Right lobe of liver (tissue), 6 donors: ENCODE measurements around the gene SPAG5. TPM values are rescaled to one million over a fixed set of nuclear protein-coding genes. Genes with fewer than 3 reads are reported as not detected.
A peak's percentile ranks its signal among the peaks of the same experiment; 100 is the strongest.
"Not testable (repeated sequence)": the region's sequence is repeated elsewhere in the genome, so short reads cannot be mapped to it uniquely, and the experiment has no call there.

Source experiments
- ATAC-seq, 4 donors: fragments of 200-7000 bp; cut with Tn5 transposase; one replicate each; pipeline ENCODE4 v1.9.1; 2020; ENCODE audit warnings: mild to moderate bottlenecking in 4 of 4, moderate library complexity in 4 of 4
- DNase-seq, 3 donors: peaks; one replicate each; pipeline ENCODE4 v3.0.0-alpha.2; 2020
- H3K27ac ChIP-seq, 3 donors: fragments of 200-600 bp; one replicate each; pipeline ENCODE4 v1.8.0; 2022
- H3K27me3 ChIP-seq, 2 donors: fragments of 200-600 bp; one replicate each; pipeline ENCODE4 v1.8.0; 2022
- H3K36me3 ChIP-seq, 4 donors: fragments of 200-600 bp; sonication (generic) in 1 of 4; one replicate each; pipeline versions ENCODE4 v1.5.1 to v1.8.0; 2017 to 2022; ENCODE audit warnings: control low read depth in 1 of 4
- H3K4me1 ChIP-seq, 4 donors: fragments of 200-600 bp; sonication (generic) in 1 of 4; one replicate each; pipeline versions ENCODE4 v1.5.1 to v1.8.0; 2017 to 2022; ENCODE audit warnings: control low read depth in 1 of 4
- H3K4me3 ChIP-seq, 3 donors: fragments of 200-600 bp; one replicate each; pipeline ENCODE4 v1.8.0; 2022
- H3K9me3 ChIP-seq, 4 donors: fragments of 200-600 bp; sonication (generic) in 1 of 4; one replicate each; pipeline versions ENCODE4 v1.5.1 to v1.8.0; 2017 to 2022; ENCODE audit warnings: control low read depth in 1 of 4
- POLR2A ChIP-seq: fragments of 450-650 bp; IDR thresholded peaks from one replicate; pipeline ENCODE4 v1.6.1; 2017; ENCODE audit warnings: antibody characterized with exemption, mild to moderate bottlenecking
- WGBS: methylation state at CpG from one replicate; pipeline ENCODE4 v1.1.6; 2018; ENCODE audit warnings: low coverage, low lambda C conversion rate; ENCODE audit not compliant: insufficient coverage; ENCODE audit errors: missing lambda C conversion rate; 5-methylcytosine and 5-hydroxymethylcytosine counted together
- intact Hi-C, 2 donors: fragments of 100-400 bp; cut with DNase I; formaldehyde crosslinking; loops; one replicate each; pipeline versions ENCODE4 v1.11.2 to v1.14.1; 2022
- total RNA-seq, 6 experiments: library from RNA; depleted of rRNA in 2 of 6; stranded (reverse); fragments of >200 nt in 2 of 6; fragmentation: NEBNext Ultra II Directional in 3 of 6; extraction: Animal tissue kit (Norgen Biotek cat#: 25700) in 3 of 6; gene quantifications; one replicate each; pipeline versions ENCODE4 v1.1.0 to v1.2.4, GENCODE V29; 2016 to 2023
- TF ChIP-seq, protein P1 (sequence below), 4 donors: fragments of 200-600 bp in 3 of 4; fragments of 450-650 bp in 1 of 4; IDR thresholded peaks; one replicate each; pipeline versions ENCODE4 v1.5.1 to v1.8.0; 2016 to 2022; ENCODE audit warnings: antibody characterized with exemption in 4 of 4, mild to moderate bottlenecking in 2 of 4
- donor health status: DM: no; HTN: yes; CAD: no.
- donor health status: DM: no; HTN: no; CAD: no.
- donor health status: DM: no; HTN: no; CAD: no.
- donor health status: DM: no; HTN: yes; CAD: no.
- donor health status: DM: no; HTN: yes; CAD: no.

SPAG5 gene
- total RNA-seq, 6 experiments from 2014 or later = 8.4 to 14.1 (median 11.3) TPM

DNA sequence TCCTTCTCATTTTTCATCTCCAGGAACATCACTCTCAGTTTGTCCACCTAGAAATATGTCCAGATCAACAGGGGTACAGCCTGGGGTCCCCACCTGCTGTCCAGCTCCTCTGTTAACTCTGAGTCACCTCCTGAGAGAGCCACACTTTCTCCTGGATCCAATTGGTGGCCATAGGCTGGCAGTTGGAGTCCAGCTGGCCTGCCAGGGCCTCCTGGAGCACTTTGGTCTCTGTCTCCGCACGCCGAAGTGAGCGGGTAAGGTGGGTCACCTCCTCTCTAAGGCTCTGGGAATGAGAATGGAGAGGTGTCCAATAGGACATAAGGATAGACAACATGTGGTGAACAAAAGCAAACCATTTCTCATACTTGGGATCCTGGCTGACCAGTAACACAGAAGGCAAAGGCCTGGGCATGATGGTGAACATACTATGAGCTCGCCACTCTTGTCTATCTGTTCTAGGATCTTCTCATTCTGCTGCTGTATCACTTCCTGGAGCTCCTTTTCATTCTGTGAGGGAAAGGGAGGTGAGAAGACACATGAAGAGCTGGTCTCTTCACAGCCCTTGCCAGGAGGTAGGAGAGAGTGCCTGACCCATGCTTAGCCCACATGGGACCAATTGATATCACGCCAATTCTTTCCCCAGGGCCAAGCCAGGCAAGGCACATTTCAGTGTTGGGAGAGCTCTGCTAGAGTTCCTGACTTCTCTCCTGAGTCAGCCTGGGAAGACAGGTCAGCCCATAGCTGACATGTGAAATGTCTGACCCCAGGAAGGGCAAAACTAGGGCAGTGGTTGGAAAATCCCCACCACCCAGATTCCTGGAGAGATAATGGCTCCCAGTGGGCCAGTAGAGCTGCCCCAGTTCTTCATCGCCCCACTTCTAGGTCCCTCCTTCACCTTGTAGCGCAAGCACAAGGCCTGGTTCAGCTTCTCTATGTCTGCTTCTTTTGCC, 20.3 kb downstream of the SPAG5 start:
- WGBS = 95% methylated on average over 7 of the region's 8 CpGs
- DNase-seq (no peak), ATAC-seq (no peak)
- H3K27me3 ChIP-seq = no peaks in the 10 kb centered on the region
- H3K27ac ChIP-seq = peak overlapping the region in 1 of 3 donors; percentile 77
- no peak overlapping the region for H3K4me3 ChIP-seq
- TF ChIP-seq, protein P1, sequence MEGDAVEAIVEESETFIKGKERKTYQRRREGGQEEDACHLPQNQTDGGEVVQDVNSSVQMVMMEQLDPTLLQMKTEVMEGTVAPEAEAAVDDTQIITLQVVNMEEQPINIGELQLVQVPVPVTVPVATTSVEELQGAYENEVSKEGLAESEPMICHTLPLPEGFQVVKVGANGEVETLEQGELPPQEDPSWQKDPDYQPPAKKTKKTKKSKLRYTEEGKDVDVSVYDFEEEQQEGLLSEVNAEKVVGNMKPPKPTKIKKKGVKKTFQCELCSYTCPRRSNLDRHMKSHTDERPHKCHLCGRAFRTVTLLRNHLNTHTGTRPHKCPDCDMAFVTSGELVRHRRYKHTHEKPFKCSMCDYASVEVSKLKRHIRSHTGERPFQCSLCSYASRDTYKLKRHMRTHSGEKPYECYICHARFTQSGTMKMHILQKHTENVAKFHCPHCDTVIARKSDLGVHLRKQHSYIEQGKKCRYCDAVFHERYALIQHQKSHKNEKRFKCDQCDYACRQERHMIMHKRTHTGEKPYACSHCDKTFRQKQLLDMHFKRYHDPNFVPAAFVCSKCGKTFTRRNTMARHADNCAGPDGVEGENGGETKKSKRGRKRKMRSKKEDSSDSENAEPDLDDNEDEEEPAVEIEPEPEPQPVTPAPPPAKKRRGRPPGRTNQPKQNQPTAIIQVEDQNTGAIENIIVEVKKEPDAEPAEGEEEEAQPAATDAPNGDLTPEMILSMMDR (IDR thresholded peaks at IDR 0.05) = no peak
- no peak for TF ChIP-seq POLR2A
- H3K9me3 ChIP-seq = no peaks in the 10 kb centered on the region
- intact Hi-C loops = no loop called here
- H3K4me1 ChIP-seq = peaks cover 0 to 20% (median 6%) of the 10 kb centered on the region in 4 donors
- peaks cover 0 to 24% (median 0%) of the 10 kb centered on the region in 4 donors for H3K36me3 ChIP-seq

DNA sequence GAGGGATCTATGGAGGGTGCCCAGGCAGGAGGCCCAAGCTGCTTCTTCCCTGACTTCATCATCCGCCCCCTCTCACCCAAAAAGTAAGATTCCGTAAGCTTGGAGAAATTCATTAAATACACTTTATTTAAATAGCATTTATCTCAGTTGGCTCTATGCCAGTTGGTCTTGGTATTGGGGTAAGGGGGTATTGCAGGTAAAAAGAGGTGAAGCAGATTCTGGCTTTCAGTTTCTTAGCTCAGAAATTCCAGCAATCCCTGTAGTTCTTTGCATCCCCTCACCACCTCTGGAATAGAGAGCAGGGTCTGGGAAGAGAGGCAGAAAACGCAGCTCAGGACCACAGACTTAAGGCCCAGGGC, 21.4 kb downstream of the SPAG5 start:
- Histone ChIP-seq H3K36me3 (peaks cover 0 to 17% (median 0%) of the 10 kb centered on the region in 4 donors), H3K27me3 (no peaks in the 10 kb centered on the region), H3K9me3 (no peaks in the 10 kb centered on the region), H3K4me1 (peaks cover 0 to 22% (median 7%) of the 10 kb centered on the region in 4 donors), H3K27ac (peak overlapping the region; percentile 64 to 77 (median 69)), H3K4me3 (no peak overlapping the region)
- intact Hi-C loops = no loop called here
- no peak for ATAC-seq
- WGBS = 80% methylated on average over 3 of the region's 3 CpGs
- TF ChIP-seq, protein P1 (IDR thresholded peaks at IDR 0.05) = no peak
- no peak for DNase-seq

DNA sequence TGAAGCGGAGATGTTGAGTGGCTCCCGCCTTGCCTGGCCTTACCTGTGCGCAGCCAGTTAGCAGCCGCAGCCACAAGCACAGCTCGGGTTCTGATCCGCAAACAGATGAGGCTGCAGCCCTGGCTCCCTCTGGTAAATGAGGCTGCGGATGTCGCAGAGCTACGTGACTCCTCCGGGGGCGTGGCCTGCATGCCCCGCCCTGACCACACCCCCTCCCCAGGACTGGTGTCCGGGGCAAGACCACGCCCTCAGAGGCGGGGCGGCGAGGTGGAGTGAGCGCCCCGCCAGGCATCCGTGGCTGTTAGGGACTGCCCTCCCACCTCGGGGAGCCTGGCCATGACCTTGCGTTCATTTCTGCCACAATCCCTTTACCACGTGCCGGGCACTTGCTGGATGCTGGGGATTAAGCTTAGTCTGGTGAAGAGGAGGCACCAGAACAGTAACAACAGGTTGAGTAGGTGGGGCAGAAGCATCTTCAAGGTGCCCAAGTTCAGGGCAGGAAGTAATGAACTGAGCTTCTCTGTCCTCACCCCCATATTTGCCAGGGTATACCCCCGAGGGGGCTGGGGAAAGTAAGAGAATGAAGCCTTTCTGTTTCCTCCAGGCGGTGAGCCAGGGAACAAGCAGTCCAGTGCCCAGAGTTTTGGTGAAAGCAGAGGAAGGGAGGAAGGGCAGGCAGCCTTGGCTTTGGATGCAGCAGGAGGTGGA, 21.9 kb downstream of the SPAG5 start, which contains the start of gene ALDOC:
TSS of gene ALDOC (minus strand) at position 138 of the 708 bp plus-strand sequence. CDS start 1,363 bp downstream, outside the sequence.
- ATAC-seq (peak; percentile 97 to 98 (median 98)), DNase-seq (peak; percentile 99)
- Histone ChIP-seq H3K4me3 (peak within 1 kb of the TSS in 2 of 3 donors; percentile 33 to 36), H3K27ac (peak within 1 kb of the TSS; percentile 64 to 77 (median 69)), H3K27me3 (no peaks in the 10 kb centered on the region), H3K4me1 (peaks cover 0 to 28% (median 10%) of the 10 kb centered on the region in 4 donors), H3K9me3 (no peaks in the 10 kb centered on the region), H3K36me3 (peaks cover 0 to 17% (median 0%) of the 10 kb centered on the region in 4 donors)
- TF ChIP-seq POLR2A = peak; percentile 96
- TF ChIP-seq, protein P1 (IDR thresholded peaks at IDR 0.05) = no peak
- WGBS = 0% methylated on average over 8 of the region's 26 CpGs
- intact Hi-C loops = no loop called here

DNA sequence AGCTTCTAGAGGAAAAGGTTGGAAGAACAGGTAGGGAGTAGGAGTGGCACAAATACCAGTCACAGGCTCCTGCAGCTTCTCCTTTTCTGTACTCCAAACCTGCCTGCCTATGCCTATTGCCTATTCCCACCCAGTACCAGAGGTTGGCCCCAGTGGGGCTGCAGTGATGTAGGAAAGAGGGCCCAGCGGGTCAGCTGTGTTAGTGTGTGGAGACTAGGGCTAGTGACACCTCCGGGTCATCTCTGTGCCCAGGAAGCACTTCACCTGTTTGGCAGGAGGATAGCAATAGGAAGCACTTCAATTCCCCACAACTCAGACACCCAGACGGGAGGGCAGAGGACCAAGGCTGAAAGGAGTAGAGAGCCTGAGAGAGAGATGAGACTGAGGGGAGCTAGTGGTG, 22.8 kb downstream of the SPAG5 start:
- H3K27ac ChIP-seq, intact Hi-C loops, DNase-seq, ATAC-seq, H3K27me3 ChIP-seq, H3K9me3 ChIP-seq: not testable (repeated sequence)
- 36% methylated on average over 3 of the region's 3 CpGs for WGBS
- H3K36me3 ChIP-seq = peaks cover 0 to 17% (median 0%) of the 10 kb centered on the region in 4 donors
- H3K4me1 ChIP-seq = peaks cover 0 to 29% (median 11%) of the 10 kb centered on the region in 4 donors
- peak overlapping the region in 1 of 3 donors; percentile 26 for H3K4me3 ChIP-seq
